ENCODE measurements around the gene BTBD10. TPM values are rescaled to one million over a fixed set of nuclear protein-coding genes. Genes with fewer than 3 reads are reported as not detected.
"Not testable (repeated sequence)": the region's sequence is repeated elsewhere in the genome, so short reads cannot be mapped to it uniquely, and the experiment has no call there.

The BTBD10 gene
- polyA plus RNA-seq, 10 donors, result 21.3 to 28.3 (median 26.1) TPM

GRCh38 chr11:13445588-13445987 is 17.4 kb downstream of the BTBD10 start:
- DNase-seq, result no peak

- peak; percentile 60 to 79 (median 69) for DNase-seq
Observed at GRCh38 chr11:13440100-13440855, 22.7 kb downstream of the BTBD10 start.

- no peak for DNase-seq
Observed at GRCh38 chr11:13438291-13438690, 24.7 kb downstream of the BTBD10 start.

GRCh38 chr11:13436836-13437235 is 26.2 kb downstream of the BTBD10 start:
- not testable (repeated sequence) for DNase-seq

GRCh38 chr11:13434247-13435205 is 28.5 kb downstream of the BTBD10 start:
- no peak for DNase-seq

- DNase-seq, result no peak
Observed at GRCh38 chr11:13433437-13433836, 29.6 kb downstream of the BTBD10 start.

- DNase-seq, result no peak
Observed at GRCh38 chr11:13429836-13430235, 33.2 kb downstream of the BTBD10 start.

GRCh38 chr11:13429288-13429687 is 33.7 kb downstream of the BTBD10 start:
- DNase-seq, result no peak

GRCh38 chr11:13427440-13427839 is 35.6 kb downstream of the BTBD10 start:
- DNase-seq, result no peak

GRCh38 chr11:13423372-13423771 is 39.6 kb downstream of the BTBD10 start:
- no peak for DNase-seq

- DNase-seq, result no peak
Observed at GRCh38 chr11:13421561-13421960, 41.5 kb downstream of the BTBD10 start.

GRCh38 chr11:13415201-13415600 is 47.8 kb downstream of the BTBD10 start:
- DNase-seq, result no peak

GRCh38 chr11:13405220-13405619 is 57.8 kb downstream of the BTBD10 start:
- no peak for DNase-seq

- not testable (repeated sequence) for DNase-seq
Observed at GRCh38 chr11:13398335-13398734, 64.7 kb downstream of the BTBD10 start.

GRCh38 chr11:13391217-13391616 is 71.8 kb downstream of the BTBD10 start:
- DNase-seq, result no peak

GRCh38 chr11:13388741-13389140 is 74.3 kb downstream of the BTBD10 start:
- DNase-seq, result peak in 1 of 3 donors; percentile 30

GRCh38 chr11:13386567-13386966 is 76.5 kb downstream of the BTBD10 start:
- DNase-seq, result no peak

GRCh38 chr11:13384908-13385640 is 77.9 kb downstream of the BTBD10 start:
- DNase-seq, result peak; percentile 20 to 64 (median 34)

- no peak for DNase-seq
Observed at GRCh38 chr11:13382751-13383150, 80.3 kb downstream of the BTBD10 start.

GRCh38 chr11:13380731-13381130 is 82.3 kb downstream of the BTBD10 start:
- DNase-seq, result no peak

GRCh38 chr11:13378316-13378715 is 84.7 kb downstream of the BTBD10 start:
- DNase-seq, result no peak

- DNase-seq, result no peak
Observed at GRCh38 chr11:13376838-13377237, 86.2 kb downstream of the BTBD10 start.
